SU-DHL-6 (cell line): ENCODE data around the gene TOP2B.

Source experiments
- CTCF ChIP-seq: fragments of 200-600 bp; sonication (generic); IDR thresholded peaks from one replicate; pipeline ENCODE4 v1.5.1; 2017; ENCODE audit warnings: antibody characterized with exemption, mild to moderate bottlenecking, low read length, moderate library complexity; ENCODE audit not compliant: insufficient read depth, poor library complexity, severe bottlenecking
- EZH2phosphoT487 ChIP-seq: fragments of 200-600 bp; sonication (generic), shearing (Covaris generic); conservative IDR thresholded peaks from 2 replicates; pipeline ENCODE4 v1.6.1; 2018; ENCODE audit warnings: mild to moderate bottlenecking, antibody characterized with exemption, low read length, moderate library complexity, mixed read lengths

GRCh38 chr3:25594007-25594502 lies 70.7 kb downstream of the TOP2B start:
- TF ChIP-seq CTCF: peak; percentile 62
- TF ChIP-seq EZH2phosphoT487: no peak
